PFSK-1 (cell line): Measurements from ENCODE around the gene TESK1.

ENCODE experiments used
- FOXP2 ChIP-seq: optimal IDR thresholded peaks from 2 replicates; pipeline ENCODE3; 2011; ENCODE audit warnings: borderline replicate concordance, control low read depth, inconsistent platforms; ENCODE audit not compliant: insufficient read depth; ENCODE audit errors: extremely low read length, extremely low read depth
- POLR2AphosphoS5 ChIP-seq: IDR thresholded peaks from 2 replicates; pipeline ENCODE4 v1.6.1; 2012; ENCODE audit warnings: low read depth, mild to moderate bottlenecking, control low read depth, low read length, moderate library complexity
- REST ChIP-seq, 2 experiments: IDR thresholded peaks; 2 replicates each; pipeline versions ENCODE4 v1.6.1 to v1.8.0; 2011 to 2012; ENCODE audit warnings: low read depth in 2 of 2, low read length in 2 of 2, control low read depth in 1 of 2, inconsistent platforms in 1 of 2, mild to moderate bottlenecking in 1 of 2, moderate library complexity in 1 of 2; ENCODE audit not compliant: insufficient read depth in 1 of 2
- SIN3A ChIP-seq: IDR thresholded peaks from 2 replicates; pipeline ENCODE4 v1.6.1; 2012; ENCODE audit warnings: mild to moderate bottlenecking, low read length, moderate library complexity, borderline replicate concordance; ENCODE audit not compliant: insufficient read depth
- TAF1 ChIP-seq: IDR thresholded peaks from 2 replicates; pipeline ENCODE4 v1.6.1; 2012; ENCODE audit warnings: low read length, control low read depth, borderline replicate concordance; ENCODE audit not compliant: insufficient read depth

- TF ChIP-seq REST (IDR thresholded peaks at IDR 0.05; ENCODE audit: insufficient read depth in 1 of 2, low read depth in 2 of 2, low read length in 2 of 2), result no peak
- no peak for TF ChIP-seq TAF1
- TF ChIP-seq POLR2AphosphoS5, result no peak
- no peak for TF ChIP-seq SIN3A
- TF ChIP-seq FOXP2, result no peak
These were observed 5.1 kb upstream of the TESK1 start for GRCh38 chr9:35599763-35600604.
